Anterior cingulate cortex (tissue), 58 donors: ENCODE results near the gene CYSRT1.

Source experiments
- DNase-seq, 58 donors: peaks; one replicate each; lab custom pipeline; 2025; lab: John Stamatoyannopoulos, UW

CYSRT1 gene

DNA sequence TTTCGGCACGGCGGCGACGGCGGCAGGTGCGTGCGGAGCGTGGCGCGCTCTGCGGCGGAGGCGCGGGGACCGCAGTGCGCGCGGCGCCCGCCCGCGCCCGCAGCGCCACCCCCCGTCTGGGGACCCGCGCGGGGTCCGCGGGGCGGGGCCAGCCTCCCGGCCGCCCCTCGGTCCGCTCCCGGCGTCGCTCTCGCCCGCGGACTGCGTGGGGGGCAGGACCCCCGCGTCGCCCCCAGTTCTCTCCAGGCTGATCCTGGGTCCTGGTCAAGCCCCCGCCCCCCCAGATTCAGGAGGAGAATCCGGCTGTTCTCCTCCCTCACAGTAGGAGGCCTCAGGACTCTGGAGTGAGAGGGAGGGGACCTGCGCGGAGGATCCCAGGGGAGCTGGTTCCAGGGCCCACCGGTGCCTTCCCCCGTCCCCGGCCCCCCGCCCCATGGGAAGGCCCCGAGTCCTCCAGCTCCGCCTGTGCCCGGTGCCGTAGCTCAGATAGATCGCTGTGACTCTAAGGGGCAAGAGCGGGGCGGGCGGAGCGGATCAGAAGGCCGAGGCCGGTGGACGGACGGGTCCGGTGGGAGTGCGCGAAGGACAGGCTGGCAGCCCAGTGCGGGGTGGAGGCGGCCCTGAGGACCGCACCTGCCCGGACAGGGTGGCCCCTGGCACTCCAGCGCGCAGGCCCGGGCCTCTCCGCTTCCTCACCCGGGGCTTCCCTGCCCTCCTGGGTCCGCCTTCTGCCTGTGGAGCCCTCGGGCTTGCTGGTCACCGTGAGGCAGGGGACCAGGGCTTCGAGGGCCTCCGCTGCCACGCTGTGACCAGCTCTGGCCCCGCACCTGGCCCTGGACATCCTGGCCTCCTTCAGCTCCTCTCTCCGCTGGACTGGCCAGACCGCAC lies 2.5 kb upstream of the CYSRT1 start, which contains the start of gene RNF208:
RNF208 (minus strand) TSS at position 51 of the 888 bp plus-strand sequence. CDS start 1,028 bp downstream, outside the sequence.
- peak in 10 of 58 donors; percentile 15 to 71 (median 42) for DNase-seq

DNA sequence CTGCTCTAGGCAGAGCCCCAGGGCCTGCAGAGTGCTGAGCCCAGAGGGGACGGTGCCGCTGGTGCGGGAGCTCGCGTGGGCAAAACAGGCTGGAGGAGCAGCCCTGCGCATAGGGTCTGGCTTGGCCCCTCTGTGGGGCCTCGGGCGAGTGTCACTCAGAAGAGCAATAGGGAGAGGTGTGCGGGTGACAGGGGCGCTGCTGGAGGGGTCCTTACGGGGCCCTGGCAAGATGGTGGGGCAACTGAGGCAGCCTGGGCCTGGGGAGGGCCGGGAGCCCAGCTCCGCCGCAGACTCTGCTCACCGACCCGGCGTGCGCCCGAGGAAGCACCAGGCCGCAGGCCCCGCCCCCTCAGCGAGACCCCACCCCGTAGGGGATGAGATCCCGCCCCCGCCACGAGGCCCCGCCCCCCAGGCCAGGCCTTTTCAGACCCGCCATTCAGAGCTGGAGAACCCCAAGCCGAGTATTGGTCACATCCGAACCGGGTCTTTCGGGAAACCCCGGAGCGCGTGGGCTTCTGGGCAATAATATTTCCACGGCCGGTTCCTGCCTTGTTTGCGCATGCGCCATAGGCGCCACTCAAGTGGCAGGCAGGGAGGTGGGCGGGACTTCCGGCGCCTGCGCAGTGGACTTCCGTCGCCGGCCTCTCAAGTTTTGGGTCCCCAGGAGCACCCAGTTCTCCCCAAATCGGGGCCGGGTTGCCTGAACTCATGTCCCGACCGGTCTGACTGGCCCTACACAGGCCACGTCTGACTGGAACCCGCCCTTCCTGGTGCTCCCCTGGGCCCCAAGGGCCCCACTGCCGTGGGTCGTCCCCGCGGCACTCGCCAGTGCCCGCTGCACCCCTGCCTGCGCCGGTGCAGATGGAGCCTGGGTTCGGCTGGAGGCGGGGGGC lies 1.6 kb upstream of the CYSRT1 start:
- peak; percentile 80 to 99 (median 97) for DNase-seq

DNA sequence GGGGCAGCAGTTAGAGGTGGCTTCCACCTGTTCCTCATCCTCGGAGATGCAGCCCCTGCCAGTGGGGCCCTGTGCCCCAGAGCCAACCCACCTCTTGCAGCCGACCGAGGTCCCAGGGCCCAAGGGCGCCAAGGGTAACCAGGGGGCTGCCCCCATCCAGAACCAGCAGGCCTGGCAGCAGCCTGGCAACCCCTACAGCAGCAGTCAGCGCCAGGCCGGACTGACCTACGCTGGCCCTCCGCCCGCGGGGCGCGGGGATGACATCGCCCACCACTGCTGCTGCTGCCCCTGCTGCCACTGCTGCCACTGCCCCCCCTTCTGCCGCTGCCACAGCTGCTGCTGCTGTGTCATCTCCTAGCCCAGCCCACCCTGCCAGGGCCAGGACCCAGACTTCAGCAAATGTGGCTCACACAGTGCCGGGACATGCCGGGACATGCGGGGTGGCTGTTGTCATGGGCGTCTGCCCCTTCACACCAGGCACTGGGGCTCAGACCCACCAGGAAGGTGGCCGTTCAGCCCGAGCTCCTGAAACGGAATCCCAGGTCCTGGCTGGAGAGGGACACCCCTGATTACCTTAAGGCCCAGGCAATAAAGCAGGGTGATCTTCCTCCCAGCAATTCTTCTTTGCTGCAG lies 841 bp downstream of the CYSRT1 start:
- no peak for DNase-seq

DNA sequence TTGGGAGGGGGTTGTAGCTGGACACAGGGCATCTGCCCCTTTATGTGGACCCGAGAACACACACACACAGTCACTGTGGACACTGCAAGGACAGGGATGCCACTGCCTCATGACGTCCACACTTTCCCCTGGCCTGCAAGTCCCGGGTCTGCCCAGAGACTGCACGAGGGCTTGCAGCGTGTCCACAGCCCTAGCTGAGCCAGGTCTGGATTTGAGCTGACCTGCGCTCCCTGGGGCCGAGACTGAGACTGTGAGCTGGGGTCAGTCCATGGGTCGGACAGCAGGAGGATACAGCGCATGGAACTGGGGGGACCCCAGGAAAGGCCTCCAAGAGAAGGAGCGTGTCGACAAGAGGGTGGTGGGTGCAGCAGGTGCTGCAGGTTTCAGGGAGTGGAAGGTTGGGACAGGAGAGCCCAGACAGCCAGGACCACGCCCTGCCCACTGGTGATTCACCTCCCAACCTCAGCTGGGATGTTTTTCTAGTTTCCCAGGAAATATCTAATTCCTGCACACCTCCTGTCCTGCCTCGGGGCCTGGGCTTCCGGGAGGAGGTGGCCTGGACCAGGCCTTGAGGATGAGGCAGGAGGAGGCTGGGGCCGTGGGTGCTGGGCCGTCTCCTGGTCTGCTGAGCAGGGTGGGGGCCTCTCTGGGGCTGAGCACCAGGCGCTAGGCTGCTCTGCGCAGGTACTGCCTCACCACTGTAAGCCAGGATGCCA lies 1.5 kb downstream of the CYSRT1 start:
- DNase-seq: no peak

DNA sequence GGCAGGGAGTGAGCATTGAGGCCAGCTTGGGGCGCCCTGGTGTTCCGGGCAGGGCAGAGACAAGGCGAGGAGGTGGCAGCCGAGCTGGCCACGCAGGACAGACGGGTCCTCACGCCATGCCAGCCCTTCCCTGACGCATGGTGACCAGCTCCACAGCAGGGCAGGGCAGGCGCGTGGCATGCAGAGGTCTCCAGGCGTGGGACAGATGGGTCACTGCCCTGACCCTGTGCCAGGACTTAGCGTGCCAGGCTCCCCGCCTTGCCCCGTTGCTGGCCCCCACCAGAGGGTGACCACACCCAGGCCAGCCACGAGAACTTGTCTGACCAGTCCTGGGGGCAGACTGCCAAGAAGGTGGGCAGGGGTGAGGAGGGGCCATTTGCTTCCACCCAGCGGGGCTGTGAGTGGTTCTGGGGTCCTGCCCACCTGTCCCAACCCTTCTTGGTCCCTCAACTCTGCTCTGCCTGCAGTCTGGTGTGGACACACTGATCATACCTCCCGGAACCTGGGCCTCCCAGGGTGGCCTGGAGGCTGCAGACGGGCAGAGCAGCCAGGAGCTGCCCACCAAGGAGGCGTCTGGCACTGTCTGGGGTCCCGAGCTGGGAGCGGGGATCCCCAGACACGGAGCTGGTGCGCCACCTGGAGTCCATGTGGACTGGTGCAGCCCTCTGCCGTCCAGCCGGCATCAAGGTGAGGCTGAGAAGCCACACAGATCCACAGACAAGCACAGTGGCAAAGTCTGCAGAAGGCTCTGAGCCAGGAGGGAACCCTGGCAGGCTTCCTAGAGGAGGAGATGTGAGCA lies 2.3 kb downstream of the CYSRT1 start, which contains the start of gene RNF224:
RNF224 (plus strand) TSS at position 449 of the 799 bp plus-strand sequence. CDS start 834 bp downstream, outside the sequence.
- peak in 50 of 58 donors; percentile 11 to 70 (median 42) for DNase-seq

DNA sequence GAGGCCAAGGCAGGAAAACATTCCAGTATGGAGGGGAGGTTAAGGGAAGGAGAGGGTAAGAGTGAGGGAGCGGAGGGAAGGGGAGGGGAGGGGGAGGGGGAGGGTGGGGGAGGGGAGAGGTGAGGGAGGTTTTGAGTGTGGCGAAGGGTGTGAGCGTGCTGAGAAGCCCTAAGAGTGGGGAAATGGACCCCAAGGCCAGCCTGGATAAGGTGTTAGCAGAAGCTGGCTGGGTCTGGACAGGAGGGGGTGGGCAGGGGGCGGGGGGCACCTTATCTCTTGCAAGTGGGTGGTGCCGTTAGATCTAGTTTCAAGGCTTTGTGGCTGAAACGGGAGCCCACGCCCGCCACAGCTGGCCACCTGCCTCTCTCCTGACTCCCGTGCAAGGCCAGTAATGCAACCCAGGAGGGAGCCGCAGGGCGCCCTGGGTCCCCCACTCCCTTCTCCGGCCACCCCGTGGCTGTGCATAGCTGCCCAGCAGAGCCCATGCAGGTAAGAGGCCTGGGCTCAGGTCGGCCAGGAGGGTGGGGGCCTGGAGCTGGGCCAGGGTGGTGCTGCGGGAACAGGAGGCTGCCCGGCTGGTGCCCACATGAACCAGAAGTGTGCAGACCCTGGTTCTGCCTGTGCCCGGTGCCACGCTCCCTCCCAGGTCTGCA lies 3.0 kb downstream of the CYSRT1 start:
- DNase-seq: no peak

DNA sequence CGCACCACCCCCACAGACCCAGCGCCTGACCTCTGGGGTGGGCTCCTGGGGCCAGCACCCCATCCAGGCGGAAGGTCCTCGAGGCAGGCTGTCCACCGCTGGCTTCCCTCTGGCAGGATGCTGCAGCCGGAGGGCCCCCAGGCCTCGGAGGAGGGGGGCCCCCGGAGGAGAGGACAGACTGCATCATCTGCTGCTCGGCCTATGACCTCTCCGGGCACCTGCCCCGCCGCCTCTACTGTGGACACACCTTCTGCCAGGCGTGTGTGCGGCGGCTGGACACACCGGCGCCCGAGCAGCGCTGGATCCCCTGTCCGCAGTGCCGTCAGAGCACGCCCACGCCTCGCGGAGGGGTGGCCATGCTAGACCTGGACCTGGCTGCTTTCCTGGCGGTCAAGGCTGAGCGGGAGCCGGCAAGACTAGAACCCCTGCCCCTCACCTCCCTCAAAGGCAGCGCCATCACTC lies 3.6 kb downstream of the CYSRT1 start:
- DNase-seq: no peak

DNA sequence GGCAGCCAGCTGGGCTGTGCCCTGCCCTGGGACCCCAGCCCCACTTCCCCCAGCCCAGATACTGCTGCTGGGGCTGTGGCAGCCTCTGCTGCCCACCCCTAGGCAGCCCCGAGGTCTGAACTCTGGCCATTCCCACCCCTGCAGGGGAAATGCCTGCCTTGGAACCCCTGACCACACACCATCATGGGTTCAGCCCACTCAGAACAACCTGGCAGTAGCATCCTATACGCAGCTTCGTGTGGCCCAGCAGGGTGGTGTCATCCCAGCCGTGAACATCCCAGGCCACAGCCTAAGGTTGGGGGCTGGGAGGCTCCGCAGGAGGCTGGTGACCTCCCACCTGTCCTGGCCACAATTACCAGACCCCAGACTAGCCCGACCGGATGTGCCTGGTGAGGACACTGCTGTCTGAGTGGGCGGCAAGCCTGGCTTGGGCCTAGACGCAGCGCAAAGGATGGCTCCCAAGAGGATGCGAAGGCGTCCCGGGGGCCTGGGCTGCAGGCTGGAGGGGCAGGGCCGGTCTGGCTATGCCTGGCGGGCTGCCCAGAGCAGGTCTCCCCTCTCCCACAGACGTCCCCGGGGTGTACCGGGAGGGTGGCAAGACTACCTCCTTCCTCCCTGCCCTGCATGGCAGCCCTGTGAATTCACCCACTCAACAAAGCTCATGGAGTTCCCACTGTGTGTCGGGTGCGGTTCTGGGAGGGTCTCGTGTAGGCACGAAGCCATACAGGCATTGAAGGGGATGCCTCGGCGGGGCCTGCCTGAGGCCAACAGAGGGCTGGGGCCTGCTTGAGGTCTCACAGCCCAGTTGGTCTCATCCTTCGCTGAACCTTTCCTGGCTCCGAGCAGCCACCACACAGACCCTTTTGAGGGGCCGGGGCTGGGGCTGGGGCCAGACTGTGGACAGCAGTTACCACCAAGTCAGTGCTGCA lies 4.3 kb downstream of the CYSRT1 start:
- DNase-seq: no peak

DNA sequence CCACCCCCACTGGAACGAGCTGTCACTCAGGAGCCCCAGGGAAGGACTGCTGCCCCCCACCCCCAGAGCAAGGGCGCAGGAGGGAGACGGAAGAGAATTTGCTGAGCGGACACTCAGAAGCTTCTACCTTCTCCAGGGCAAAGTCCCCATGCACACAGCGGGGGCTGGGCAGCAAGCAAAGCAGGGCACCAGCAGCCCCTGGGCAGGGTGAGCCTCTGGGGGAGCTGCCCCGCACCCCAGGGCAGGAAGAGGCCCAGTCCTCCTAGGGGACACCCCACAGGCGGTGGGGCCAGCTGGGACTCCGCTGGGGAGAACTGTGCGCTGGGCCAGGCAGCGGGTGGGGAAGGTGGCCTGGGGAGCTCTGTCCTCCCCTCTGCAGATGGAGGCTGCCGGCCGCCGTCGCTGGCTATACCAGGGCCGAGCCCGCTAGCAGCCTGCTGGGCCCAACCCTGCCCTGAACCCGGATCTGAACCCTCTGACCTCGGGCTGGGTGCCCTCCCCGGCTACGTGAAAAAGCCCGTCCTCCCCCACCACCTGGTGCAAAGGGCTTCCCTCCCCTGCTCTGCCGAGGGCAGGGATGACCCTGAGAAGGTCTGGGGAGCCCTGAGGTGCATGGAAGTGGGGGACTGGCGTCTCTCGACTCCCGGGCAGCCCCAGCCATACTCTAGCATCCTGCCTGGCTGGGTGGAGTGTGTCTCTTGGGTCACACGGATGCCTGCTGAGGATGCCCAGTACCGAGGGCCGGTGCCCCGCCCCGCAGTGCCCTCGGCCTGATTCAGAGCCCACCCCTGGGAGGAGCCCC lies 5.1 kb downstream of the CYSRT1 start:
- DNase-seq: no peak

DNA sequence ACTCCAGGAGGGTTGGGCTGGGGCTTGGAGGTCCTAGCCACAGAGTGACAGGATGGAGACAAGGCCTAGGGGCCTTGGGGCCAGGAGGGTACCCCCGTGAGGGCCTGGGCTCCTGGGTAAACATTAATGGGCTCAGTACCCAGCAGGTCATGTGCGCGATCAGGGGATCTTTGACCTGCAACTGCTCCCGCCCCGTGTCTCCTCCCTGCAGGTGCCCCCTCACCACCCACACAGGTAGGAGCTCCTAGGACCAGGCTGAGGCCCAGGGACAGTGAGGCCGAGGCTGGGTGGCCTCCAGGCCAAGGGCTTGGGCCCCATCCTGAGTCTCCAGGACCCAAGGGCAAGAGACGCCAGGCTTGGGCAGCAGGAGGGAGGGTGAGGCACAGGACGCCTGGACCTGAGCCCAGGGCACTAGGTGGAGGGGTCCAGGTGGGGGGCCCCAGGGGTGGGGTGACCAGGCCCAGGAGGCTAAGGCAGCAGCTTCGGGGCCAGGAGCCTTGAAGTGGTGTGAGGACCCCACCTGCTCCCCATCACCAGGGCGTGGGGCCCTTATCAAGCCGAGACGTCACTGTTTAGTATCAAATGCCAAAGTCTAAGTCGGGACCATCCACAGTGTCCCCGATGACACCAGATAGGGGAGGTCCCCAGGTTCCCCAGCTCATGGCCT lies 5.9 kb downstream of the CYSRT1 start, which contains the start of gene SLC34A3:
SLC34A3 (plus strand) TSS at position 197 of the 667 bp plus-strand sequence. CDS start 802 bp downstream, outside the sequence.
- DNase-seq: no peak

DNA sequence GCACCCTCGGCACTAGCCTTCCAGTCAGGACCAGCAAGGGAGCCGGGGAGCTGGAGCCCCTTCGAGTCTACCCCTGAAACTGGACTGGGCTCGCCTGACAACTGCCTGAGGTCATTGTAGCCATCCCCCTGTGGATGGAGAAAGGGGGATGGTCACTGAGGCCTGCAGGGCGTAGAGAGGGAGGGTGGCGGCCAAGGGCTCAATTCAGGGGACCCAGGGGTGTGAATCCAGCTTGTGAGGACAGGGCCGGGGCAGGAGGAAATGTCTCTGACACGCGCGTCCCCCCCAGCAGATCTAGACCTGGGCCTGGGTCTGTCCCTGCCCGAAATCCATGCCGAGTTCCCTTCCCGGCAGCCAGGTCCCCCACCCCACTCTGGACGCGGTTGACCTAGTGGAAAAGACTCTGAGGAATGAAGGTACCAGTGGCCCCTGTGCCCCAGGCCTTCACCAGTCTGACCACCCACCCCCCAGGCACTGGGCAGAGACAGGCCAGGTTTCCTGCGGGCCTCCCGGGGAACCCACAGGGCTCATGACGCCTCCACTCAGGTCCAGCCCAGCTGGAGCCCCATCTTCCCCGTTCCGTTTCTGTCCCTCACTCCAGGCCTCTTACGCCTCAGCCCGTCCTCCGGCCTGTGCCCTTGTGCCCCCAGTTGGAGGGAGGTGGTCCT lies 6.5 kb downstream of the CYSRT1 start:
- no peak for DNase-seq

DNA sequence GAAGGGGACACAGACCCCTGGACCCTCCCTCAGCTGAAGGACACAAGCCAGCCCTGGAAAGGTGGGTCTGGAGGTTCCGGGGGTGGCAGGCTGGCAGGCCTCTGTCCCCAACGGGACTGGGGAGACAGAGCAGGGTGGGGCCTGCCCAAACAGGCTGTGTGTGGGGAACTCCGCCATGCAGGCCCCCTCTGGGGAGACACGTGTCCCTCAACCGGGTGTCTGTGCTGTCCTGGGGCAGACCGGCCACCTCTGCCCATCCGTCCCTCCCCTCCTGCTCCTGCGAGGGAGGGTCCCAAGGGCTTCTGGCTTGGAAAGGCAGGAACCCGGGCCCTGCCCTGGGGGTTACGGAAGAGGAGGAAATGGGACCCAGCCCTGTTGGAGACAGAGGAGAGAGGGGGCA lies 7.1 kb downstream of the CYSRT1 start:
- DNase-seq: no peak

DNA sequence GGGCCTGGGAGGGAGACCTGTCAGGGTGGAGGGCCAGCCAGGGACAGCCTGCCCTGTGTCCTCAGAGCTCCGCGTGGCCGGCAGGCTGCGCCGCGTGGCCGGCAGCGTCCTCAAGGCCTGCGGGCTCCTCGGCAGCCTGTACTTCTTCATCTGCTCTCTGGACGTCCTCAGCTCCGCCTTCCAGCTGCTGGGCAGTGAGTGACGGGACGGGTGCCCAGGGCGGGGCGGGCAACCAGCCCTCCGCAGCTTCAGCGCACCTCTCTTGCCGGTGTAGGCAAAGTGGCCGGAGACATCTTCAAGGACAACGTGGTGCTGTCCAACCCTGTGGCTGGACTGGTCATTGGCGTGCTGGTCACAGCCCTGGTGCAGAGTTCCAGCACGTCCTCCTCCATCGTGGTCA lies 7.5 kb downstream of the CYSRT1 start:
- no peak for DNase-seq

DNA sequence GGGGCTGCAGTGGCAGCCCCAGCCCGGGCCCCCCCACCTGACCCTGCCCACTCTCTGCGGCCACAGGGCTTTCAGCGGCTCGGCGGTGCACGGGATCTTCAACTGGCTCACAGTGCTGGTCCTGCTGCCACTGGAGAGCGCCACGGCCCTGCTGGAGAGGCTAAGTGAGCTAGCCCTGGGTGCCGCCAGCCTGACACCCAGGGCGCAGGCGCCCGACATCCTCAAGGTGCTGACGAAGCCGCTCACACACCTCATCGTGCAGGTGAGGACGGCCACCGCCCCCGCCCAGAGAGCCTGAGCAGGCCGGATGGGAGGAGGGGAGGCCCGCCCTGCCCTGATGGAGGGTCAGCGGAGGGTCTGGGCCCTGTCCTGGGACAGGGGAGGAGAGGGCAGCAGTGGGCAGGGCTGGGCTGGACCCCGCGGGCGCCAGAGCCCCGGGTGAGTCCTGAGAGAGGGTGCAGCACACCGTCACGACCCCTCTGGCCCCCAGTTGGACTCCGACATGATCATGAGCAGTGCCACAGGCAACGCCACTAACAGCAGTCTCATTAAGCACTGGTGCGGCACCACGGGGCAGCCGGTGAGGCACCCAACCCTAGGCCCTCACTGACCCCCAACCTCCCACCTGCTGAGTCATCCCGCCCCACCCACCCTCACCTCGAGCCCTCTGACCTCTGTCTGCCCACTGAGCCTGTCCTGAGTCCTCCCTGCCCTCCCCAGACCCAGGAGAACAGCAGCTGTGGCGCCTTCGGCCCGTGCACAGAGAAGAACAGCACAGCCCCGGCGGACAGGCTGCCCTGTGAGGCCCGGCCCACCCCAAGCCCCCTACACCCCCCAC lies 8.4 kb downstream of the CYSRT1 start:
- DNase-seq: no peak
